Hematopoietic multipotent progenitor cell treated with erythropoietin and hydrocortisone succinate and interleukin-3 and kit ligand, for 4 days (in vitro differentiated cells): ENCODE measurements around the gene PTPRR.
"Not testable (repeated sequence)": the region's sequence is repeated elsewhere in the genome, so short reads cannot be mapped to it uniquely, and the experiment has no call there.

Experiments
- DNase-seq: peaks from one replicate; pipeline ENCODE4 v3.0.0-alpha.2; 2015

PTPRR gene

GRCh38 chr12:70838127-70838526 lies 82.4 kb downstream of the PTPRR start:
- no peak for DNase-seq

- DNase-seq: no peak
Observed at GRCh38 chr12:70837026-70837425, 83.5 kb downstream of the PTPRR start.

- DNase-seq: no peak
Observed at GRCh38 chr12:70835948-70836347, 84.6 kb downstream of the PTPRR start.

DNA sequence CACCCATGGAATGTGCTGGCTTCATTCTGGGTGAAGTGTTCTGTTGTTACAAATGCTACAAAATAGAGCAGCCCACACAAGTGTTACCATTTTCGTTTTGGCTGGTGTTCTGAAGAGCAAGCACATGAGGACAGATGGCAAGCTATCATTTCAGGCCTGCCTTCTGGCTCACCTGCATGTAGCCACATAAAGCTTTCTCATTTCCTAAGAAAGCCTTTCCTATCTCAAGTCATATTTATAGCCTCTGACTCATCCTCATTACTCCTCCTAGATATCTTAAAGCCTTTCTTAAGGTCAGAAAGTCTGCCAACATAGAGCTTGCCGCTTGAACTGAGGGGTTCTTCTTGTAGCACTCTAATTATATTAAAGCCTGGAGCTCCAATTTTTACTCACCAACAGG lies 89.0 kb downstream of the PTPRR start:
- no peak for DNase-seq

GRCh38 chr12:70830221-70831061 lies 90.1 kb downstream of the PTPRR start:
- DNase-seq: no peak

DNA sequence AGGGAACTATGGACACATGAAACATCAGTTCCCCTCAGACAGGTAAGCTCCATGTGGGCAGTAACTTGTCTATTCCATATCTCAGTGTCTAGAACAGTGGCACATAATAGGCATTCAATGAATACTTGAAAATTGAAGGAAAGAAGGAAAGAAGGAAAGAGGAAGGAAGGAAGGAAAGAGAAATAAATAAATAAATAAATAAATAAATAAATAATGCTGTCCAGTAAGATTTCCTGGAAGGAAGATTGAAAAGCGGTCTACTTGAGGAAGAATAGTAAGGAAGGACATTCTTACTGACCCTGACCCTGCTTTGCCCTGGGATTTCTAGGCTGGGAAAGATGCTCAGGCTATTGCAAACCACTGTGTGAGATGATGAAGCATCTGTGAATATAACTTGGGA lies 91.5 kb downstream of the PTPRR start:
- DNase-seq: no peak

- DNase-seq: no peak
Observed at GRCh38 chr12:70828351-70828750, 92.2 kb downstream of the PTPRR start.

DNA sequence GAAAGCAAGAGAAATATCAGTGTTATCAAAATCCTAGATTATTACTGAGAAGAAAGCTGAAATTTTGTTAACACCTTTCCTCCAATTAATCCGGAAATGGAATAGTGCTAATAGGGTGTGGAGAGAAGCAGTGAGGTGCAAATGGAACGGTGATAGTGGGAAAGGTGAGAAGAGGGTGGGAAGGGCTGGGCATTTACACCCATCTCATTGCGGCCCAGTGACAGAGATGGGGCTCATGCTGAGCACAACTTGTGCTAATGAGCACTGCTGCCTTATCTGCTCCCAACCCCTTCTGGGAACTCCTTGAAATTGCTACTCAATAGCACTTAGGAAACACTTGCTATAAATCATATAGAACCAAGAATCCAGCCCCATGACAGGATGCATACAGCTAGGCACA lies 94.4 kb downstream of the PTPRR start:
- no peak for DNase-seq

DNA sequence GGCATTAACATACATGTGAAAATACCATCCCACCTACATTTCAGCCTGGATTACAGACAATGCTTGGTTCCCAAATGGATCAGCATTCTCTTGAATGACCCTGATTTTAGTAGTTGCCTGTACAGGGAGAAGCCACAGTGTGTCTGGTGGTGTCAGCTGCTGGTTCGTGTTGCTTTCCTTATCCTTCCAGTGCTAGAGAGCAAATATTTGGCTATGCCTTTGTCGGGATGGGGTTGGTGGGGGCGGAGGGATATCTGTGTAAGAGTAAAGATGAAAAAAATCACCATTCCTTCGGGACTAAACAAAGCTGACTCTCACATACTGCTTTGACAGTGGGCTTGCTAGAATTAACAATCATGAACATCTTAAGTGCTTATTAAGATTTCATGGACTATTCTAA lies 96.0 kb downstream of the PTPRR start:
- no peak for DNase-seq

GRCh38 chr12:70823182-70823976 lies 97.2 kb downstream of the PTPRR start:
- DNase-seq: no peak

DNA sequence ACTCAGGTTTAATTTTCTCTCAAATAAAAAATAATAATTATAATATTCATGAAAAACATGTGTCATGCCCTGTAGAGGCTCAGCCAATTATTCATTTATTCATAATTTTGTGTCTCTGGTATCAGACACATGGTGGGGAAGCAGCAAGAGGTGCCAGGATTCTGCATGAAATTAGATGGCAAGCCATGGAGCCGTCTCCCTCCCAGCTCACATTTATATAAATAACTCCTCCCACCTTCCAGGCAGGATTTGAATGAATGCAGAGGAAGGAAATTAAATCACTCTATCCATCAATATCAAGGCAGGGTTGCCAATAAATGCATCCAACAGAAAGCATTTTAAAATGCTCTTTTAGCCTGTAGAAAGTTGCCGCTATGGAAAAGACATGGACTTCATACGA lies 98.1 kb downstream of the PTPRR start:
- DNase-seq: no peak

DNA sequence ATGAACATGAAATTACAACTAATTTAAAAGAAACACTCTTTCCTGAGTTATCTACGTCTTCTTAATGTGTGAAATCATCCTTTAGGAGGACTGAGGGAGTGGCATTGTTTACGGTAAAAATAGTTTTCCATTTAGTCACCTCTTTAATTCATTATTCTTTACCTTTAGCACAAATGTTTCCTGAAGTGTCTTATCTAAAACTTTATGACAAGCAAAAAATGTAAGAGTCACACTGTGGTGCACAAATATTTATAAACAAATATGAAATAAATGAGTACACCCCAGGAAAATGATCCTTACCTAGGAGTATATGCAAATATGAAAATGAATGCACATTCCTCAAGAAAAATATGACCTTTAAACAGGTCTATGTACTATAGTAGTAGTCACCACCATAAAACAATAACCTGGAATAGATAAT lies 104.6 kb downstream of the PTPRR start:
- no peak for DNase-seq

DNA sequence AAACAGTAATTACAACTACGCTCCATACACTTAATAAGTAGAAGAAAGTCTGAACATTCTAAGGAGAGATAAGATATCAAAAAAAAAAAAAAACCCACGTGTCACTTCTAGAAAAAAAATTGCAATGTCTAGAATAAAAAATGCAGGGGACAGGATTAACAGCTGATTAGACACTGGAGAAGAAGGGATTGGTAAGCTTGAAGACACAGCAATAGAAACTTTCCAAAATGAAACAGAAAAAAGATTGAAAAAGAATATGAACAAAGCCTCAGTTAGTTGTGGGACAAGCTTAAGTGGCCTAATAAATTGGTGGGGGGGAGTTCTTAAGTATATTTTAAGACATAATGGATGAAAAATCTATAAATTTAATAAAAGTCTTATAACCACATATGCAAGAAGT lies 105.5 kb downstream of the PTPRR start:
- DNase-seq: no peak

DNA sequence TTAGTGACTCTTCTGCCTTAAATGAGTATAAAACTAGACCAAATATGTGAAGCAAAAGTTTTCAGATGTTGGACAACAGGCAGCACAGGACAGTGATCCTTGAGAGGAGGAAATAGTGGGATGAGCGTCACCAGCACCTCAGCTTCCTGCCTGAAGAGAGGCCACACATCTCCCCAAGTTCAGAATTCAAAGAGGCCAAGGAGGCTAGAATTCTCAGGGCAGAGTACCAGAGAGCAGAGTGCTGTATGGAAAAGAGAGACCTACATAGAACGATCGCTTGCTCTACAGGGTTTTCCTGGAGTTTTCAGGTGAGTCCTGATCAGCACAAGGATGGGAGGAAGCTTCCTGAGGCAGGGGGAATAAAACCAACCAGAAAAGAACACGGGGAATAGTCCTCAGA lies 107.0 kb downstream of the PTPRR start:
- no peak for DNase-seq

DNA sequence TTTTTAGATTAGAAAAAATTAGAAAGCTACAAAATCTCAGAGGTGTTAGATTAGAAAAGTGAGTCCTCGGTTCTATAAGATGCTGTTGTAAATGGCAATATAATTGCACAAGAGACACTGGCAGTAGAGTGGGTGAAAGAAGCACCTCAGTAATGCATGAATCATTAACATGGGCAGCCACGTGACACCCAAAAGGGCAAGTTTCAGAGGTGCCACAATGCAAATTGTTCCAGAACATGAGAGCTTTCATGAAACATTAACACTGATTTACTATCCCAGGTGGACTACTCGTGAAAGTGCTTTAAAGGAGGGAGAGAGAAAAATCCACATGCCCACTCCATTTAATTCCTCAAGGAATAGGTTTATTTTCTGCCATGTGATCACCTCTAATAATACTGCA lies 108.4 kb downstream of the PTPRR start:
- no peak for DNase-seq

GRCh38 chr12:70809887-70810286 lies 110.7 kb downstream of the PTPRR start:
- DNase-seq: no peak

- DNase-seq: not testable (repeated sequence)
Observed at GRCh38 chr12:70807993-70808392, 112.5 kb downstream of the PTPRR start.

DNA sequence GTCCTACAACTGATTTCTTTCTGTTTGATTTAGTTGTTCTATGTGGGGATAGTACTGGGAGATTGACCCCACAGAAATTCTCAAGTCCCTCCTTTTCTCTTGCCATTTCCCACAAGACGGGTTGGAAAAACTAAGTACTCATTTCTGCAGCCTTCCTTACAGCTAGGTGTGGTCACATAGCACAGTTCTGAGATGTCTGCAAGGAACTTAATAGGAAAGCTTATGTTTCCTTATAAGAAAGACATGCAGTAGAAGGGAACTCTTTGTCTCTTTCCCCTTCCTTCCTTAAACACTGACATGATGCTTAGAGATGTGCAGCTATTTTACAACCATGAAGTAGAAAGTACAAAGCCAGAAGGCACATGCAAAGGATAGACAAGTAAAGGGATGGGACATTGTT lies 113.7 kb downstream of the PTPRR start:
- no peak for DNase-seq

DNA sequence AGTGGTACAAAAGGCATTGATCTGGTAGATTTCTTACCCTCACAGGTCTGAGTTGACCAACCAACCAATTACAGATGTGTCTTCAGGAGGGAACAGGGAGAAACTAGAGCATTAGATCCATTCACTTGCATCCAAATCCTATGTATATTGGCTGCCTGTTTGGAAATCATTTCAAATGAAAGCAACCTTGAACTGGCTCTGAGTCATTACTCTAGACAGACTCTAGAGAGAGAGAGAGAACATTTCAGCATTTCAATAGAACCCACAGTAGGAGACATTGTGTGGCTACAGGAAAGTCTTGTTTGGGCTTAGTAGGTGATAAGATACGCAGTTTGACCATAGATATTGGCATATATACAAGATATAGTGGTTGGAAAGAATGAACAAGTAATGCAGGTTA lies 114.5 kb downstream of the PTPRR start:
- no peak for DNase-seq

DNA sequence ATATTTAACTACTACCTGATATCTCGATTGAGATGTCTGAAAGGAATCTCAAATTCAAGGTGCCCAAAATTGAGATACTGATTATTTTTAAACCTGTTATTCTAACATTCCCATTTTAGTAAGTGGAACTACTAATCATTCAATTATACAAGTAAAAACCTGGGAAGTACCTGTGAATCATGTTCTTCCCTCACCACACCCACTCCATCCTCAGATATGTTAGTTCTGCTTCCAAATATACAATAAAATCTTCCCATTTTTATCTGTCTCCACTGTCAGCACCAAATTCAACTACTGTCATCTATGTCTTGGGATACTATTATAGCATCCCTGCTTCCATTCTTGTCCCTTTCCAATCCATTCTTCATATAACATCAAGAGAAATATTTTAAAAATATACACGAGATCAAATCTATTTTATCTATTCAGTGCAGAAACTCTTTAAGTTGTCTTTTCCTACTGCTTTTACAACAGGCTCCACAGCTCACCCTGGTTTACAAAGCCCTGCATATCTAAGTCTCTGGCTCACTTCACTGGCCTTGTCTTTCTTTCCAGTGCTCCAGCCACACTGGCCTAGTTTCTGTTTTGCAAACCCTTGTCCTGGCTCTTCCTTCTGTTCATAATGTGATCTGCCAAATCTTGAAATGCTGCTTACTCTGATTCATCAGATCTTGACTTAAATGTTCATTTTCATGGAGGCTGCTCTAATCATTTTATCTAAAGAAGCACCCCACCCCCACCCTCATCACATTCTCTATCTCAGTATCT lies 122.3 kb downstream of the PTPRR start:
- no peak for DNase-seq

GRCh38 chr12:70796989-70797388 lies 123.5 kb downstream of the PTPRR start:
- no peak for DNase-seq

DNA sequence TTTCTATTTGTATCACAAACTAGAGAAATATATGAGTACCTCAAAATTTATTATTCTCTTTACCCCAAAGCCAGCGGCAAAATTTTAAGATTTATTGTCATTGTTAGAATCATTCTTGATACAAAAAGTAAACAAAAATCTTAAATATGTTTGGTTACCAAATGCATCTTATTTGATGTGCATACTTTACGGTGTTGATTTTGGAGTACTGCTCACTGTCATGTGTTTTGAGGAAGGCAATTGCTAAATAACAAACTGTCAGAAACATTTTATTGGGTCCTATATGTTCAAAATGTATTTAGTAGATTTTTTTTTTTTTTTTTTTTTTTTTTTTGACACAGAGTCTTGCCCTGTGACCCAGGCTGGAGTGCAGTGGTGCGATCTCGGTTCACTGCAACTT lies 124.9 kb downstream of the PTPRR start:
- no peak for DNase-seq

GRCh38 chr12:70794131-70794530 lies 126.4 kb downstream of the PTPRR start:
- no peak for DNase-seq

- DNase-seq: no peak
Observed at GRCh38 chr12:70788774-70789173, 131.8 kb downstream of the PTPRR start.
